Prostate gland (tissue), 2 donors: ENCODE results near the gene TCERG1L.

ENCODE experiments used
- POLR2A ChIP-seq: fragments of 450-650 bp; IDR thresholded peaks from one replicate; pipeline ENCODE4 v1.6.1; 2016; ENCODE audit warnings: antibody characterized with exemption, mild to moderate bottlenecking
- TF ChIP-seq, protein P1 (sequence below), 4 experiments: fragments of 200-600 bp in 2 of 4; fragments of 450-650 bp in 2 of 4; sonication (generic) in 2 of 4; IDR thresholded peaks; 1 replicate in 3 of 4; 2 replicates in 1 of 4; pipeline ENCODE4 v1.5.1; 2016 to 2019; ENCODE audit warnings: antibody characterized with exemption in 4 of 4, mild to moderate bottlenecking in 2 of 4, moderate library complexity in 2 of 4

DNA sequence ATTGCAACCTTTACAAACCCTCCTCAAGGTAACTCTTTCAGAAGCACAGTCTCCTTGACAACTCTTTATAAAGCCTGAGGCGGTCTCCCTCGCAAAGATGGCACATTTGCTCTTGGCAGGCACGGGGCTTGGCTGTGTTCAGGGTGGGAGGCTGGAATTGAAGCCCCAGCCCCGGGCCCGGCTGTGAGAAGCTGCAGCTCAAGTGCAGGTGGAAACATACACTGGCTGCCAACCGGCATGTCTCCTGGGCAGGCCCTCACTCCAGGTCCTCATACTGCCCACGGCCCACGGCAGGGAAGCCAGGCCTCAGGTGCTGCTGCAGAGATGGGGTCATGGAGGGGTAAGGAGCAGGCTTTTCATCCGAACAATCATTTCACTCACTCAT, 194.5 kb downstream of the TCERG1L start:
- TF ChIP-seq, protein P1, sequence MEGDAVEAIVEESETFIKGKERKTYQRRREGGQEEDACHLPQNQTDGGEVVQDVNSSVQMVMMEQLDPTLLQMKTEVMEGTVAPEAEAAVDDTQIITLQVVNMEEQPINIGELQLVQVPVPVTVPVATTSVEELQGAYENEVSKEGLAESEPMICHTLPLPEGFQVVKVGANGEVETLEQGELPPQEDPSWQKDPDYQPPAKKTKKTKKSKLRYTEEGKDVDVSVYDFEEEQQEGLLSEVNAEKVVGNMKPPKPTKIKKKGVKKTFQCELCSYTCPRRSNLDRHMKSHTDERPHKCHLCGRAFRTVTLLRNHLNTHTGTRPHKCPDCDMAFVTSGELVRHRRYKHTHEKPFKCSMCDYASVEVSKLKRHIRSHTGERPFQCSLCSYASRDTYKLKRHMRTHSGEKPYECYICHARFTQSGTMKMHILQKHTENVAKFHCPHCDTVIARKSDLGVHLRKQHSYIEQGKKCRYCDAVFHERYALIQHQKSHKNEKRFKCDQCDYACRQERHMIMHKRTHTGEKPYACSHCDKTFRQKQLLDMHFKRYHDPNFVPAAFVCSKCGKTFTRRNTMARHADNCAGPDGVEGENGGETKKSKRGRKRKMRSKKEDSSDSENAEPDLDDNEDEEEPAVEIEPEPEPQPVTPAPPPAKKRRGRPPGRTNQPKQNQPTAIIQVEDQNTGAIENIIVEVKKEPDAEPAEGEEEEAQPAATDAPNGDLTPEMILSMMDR (IDR thresholded peaks at IDR 0.05): no peak
- no peak for TF ChIP-seq POLR2A
